Skeletal muscle tissue (tissue), 4 donors: ENCODE results near the gene PGR. TPM values are rescaled to one million over a fixed set of nuclear protein-coding genes. Genes with fewer than 3 reads are reported as not detected.
"Not testable (repeated sequence)": the region's sequence is repeated elsewhere in the genome, so short reads cannot be mapped to it uniquely, and the experiment has no call there.

Experiments
- H3K27ac ChIP-seq: one replicate; pipeline ENCODE4 v1.7.0; 2013; ENCODE audit warnings: mild to moderate bottlenecking, low read depth, low read length, inconsistent platforms
- H3K27me3 ChIP-seq, 3 donors: one replicate each; pipeline ENCODE4 v1.7.0; 2013; ENCODE audit warnings: low read length in 3 of 3; ENCODE audit not compliant: control insufficient read depth in 3 of 3, insufficient read depth in 3 of 3
- H3K36me3 ChIP-seq, 3 donors: one replicate each; pipeline ENCODE4 v1.7.0; 2013; ENCODE audit warnings: low read length in 3 of 3; ENCODE audit not compliant: control insufficient read depth in 3 of 3, insufficient read depth in 3 of 3
- H3K4me1 ChIP-seq, 3 donors: one replicate each; pipeline ENCODE4 v1.7.0; 2013; ENCODE audit warnings: low read length in 3 of 3, mild to moderate bottlenecking in 3 of 3; ENCODE audit not compliant: control insufficient read depth in 3 of 3, insufficient read depth in 3 of 3
- H3K4me3 ChIP-seq, 3 donors: one replicate each; pipeline ENCODE4 v1.7.0; 2013; ENCODE audit warnings: low read length in 3 of 3
- H3K9ac ChIP-seq, 3 donors: one replicate each; pipeline ENCODE4 v1.7.0; 2013; ENCODE audit warnings: low read length in 3 of 3, mild to moderate bottlenecking in 3 of 3, moderate library complexity in 2 of 3, low read depth in 1 of 3
- H3K9me3 ChIP-seq, 3 donors: one replicate each; pipeline ENCODE4 v1.7.0; 2013; ENCODE audit warnings: low read length in 3 of 3; ENCODE audit not compliant: control insufficient read depth in 3 of 3
- total RNA-seq: library from RNA; depleted of rRNA; stranded (reverse); fragments of >200 nt; gene quantifications from one replicate; pipeline ENCODE4 v1.2.3, GENCODE V29; 2014
- donor health status: Osteomylitis.

Gene PGR
- total RNA-seq, 1 donor from 2014 or later = not detected

DNA sequence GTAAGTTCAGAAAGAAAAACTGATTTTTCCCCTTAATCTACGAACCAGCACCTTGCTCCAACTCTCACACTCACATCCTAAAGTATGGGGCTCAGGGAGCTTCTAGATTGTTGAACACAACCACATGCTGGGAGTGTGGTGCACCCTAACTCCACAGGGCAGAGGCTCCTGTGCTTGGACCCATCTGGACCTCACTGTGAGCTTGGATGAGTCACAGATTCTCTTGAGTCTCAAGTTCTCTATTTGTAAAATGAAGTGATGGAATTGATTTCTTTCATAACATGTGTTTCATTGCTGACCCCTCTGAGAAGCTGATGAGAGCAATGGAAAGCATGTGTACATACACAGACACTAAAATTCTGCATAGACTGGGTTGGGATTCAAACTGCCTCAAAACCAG is 109.7 kb downstream of the PGR start:
- peaks cover 0 to 2% (median 0%) of the 10 kb centered on the region in 3 donors for H3K27me3 ChIP-seq
- H3K27ac ChIP-seq = no peak overlapping the region
- H3K4me3 ChIP-seq = no peak overlapping the region
- H3K9ac ChIP-seq = no peak overlapping the region
- no peaks in the 10 kb centered on the region for H3K4me1 ChIP-seq
- H3K36me3 ChIP-seq = no peaks in the 10 kb centered on the region
- H3K9me3 ChIP-seq = no peaks in the 10 kb centered on the region

- H3K4me1 ChIP-seq = no peaks in the 10 kb centered on the region
- H3K27ac ChIP-seq = no peak overlapping the region
- peaks cover 0 to 2% (median 0%) of the 10 kb centered on the region in 3 donors for H3K27me3 ChIP-seq
- H3K4me3 ChIP-seq = no peak overlapping the region
- H3K9ac ChIP-seq = no peak overlapping the region
- H3K9me3 ChIP-seq = no peaks in the 10 kb centered on the region
- no peaks in the 10 kb centered on the region for H3K36me3 ChIP-seq
Measured at GRCh38 chr11:101014600-101015285, 114.9 kb downstream of the PGR start.

GRCh38 chr11:101013702-101014101 is 115.9 kb downstream of the PGR start:
- not testable (repeated sequence) for H3K9ac ChIP-seq, H3K9me3 ChIP-seq, H3K27me3 ChIP-seq, H3K4me1 ChIP-seq, H3K36me3 ChIP-seq, H3K27ac ChIP-seq, H3K4me3 ChIP-seq

DNA sequence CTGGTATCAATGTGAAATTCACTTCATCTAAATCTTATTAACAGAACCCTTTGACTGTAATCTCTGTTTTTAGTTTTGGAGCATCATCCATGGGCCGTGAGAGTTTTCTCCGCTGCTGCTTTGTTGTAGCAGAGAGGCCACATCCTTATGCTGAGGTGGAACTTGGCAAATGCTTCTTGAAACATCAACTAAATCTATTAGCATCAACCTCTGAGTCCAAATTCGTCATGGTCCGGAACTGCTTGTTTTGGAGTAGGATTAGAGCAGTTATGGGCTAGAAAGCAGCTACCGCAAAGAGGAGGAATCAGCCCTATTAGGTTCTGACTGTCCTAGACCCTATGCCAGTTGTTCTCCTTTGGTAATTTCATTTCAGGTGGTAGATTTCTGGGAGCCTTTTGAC is 117.7 kb downstream of the PGR start:
- Histone ChIP-seq H3K27me3 (no peaks in the 10 kb centered on the region), H3K4me1 (no peaks in the 10 kb centered on the region), H3K27ac (no peak overlapping the region), H3K36me3 (no peaks in the 10 kb centered on the region), H3K9ac (no peak overlapping the region), H3K4me3 (no peak overlapping the region), H3K9me3 (no peaks in the 10 kb centered on the region)

- no peak overlapping the region for H3K27ac ChIP-seq
- no peaks in the 10 kb centered on the region for H3K4me1 ChIP-seq
- no peak overlapping the region for H3K9ac ChIP-seq
- H3K4me3 ChIP-seq = no peak overlapping the region
- no peaks in the 10 kb centered on the region for H3K27me3 ChIP-seq
- no peaks in the 10 kb centered on the region for H3K36me3 ChIP-seq
- no peaks in the 10 kb centered on the region for H3K9me3 ChIP-seq
Measured at GRCh38 chr11:101010899-101011298, 118.7 kb downstream of the PGR start.

GRCh38 chr11:101009690-101010055 is 119.9 kb downstream of the PGR start:
- no peaks in the 10 kb centered on the region for H3K36me3 ChIP-seq
- H3K9me3 ChIP-seq = no peaks in the 10 kb centered on the region
- no peaks in the 10 kb centered on the region for H3K27me3 ChIP-seq
- H3K4me1 ChIP-seq = no peaks in the 10 kb centered on the region
- H3K9ac ChIP-seq = no peak overlapping the region
- H3K27ac ChIP-seq = no peak overlapping the region
- H3K4me3 ChIP-seq = no peak overlapping the region

GRCh38 chr11:101008961-101009689 is 120.5 kb downstream of the PGR start:
- no peaks in the 10 kb centered on the region for H3K27me3 ChIP-seq
- no peaks in the 10 kb centered on the region for H3K36me3 ChIP-seq
- no peaks in the 10 kb centered on the region for H3K9me3 ChIP-seq
- H3K4me3 ChIP-seq = no peak overlapping the region
- H3K27ac ChIP-seq = no peak overlapping the region
- no peaks in the 10 kb centered on the region for H3K4me1 ChIP-seq
- H3K9ac ChIP-seq = no peak overlapping the region

GRCh38 chr11:101003468-101003867 is 126.1 kb downstream of the PGR start:
- Histone ChIP-seq H3K9ac (no peak overlapping the region), H3K27me3 (no peaks in the 10 kb centered on the region), H3K36me3 (no peaks in the 10 kb centered on the region), H3K27ac (no peak overlapping the region), H3K9me3 (no peaks in the 10 kb centered on the region), H3K4me1 (no peaks in the 10 kb centered on the region), H3K4me3 (no peak overlapping the region)

GRCh38 chr11:100999756-101000155 is 129.9 kb downstream of the PGR start:
- Histone ChIP-seq H3K36me3 (no peaks in the 10 kb centered on the region), H3K4me1 (no peaks in the 10 kb centered on the region), H3K27me3 (no peaks in the 10 kb centered on the region), H3K4me3 (no peak overlapping the region), H3K9ac (no peak overlapping the region), H3K9me3 (no peaks in the 10 kb centered on the region), H3K27ac (no peak overlapping the region)

- H3K27me3 ChIP-seq = no peaks in the 10 kb centered on the region
- H3K4me3 ChIP-seq = no peak overlapping the region
- H3K9ac ChIP-seq = no peak overlapping the region
- no peak overlapping the region for H3K27ac ChIP-seq
- no peaks in the 10 kb centered on the region for H3K9me3 ChIP-seq
- H3K36me3 ChIP-seq = no peaks in the 10 kb centered on the region
- H3K4me1 ChIP-seq = no peaks in the 10 kb centered on the region
Measured at GRCh38 chr11:100994966-100995365, 134.6 kb downstream of the PGR start.
